Activated CD8-positive, alpha-beta memory T cell treated with anti-CD3 and anti-CD28 coated beads, Interleukin-2, amount 50 U/mL, for 48 hours (primary cell): ENCODE measurements around the gene SNX10.

Source experiments
- DNase-seq: peaks from one replicate; pipeline ENCODE4 v3.0.0-alpha.2; 2020

Gene SNX10

GRCh38 chr7:26337232-26337865 is 45.7 kb downstream of the SNX10 start:
- DNase-seq: no peak

- no peak for DNase-seq
Observed at GRCh38 chr7:26340476-26341018, 48.9 kb downstream of the SNX10 start.

GRCh38 chr7:26343320-26343832 is 51.7 kb downstream of the SNX10 start:
- DNase-seq: no peak

- no peak for DNase-seq
Observed at GRCh38 chr7:26343837-26344236, 52.2 kb downstream of the SNX10 start.

- DNase-seq: no peak
Observed at GRCh38 chr7:26345202-26345601, 53.5 kb downstream of the SNX10 start.

GRCh38 chr7:26345837-26346236 is 54.2 kb downstream of the SNX10 start:
- DNase-seq: no peak

GRCh38 chr7:26346611-26347203 is 55.0 kb downstream of the SNX10 start:
- no peak for DNase-seq

GRCh38 chr7:26348234-26348851 is 56.7 kb downstream of the SNX10 start:
- DNase-seq: no peak

- DNase-seq: no peak
Observed at GRCh38 chr7:26349005-26349915, 57.6 kb downstream of the SNX10 start.

- no peak for DNase-seq
Observed at GRCh38 chr7:26351171-26351570, 59.5 kb downstream of the SNX10 start.

- DNase-seq: no peak
Observed at GRCh38 chr7:26356229-26356628, 64.6 kb downstream of the SNX10 start.

- no peak for DNase-seq
Observed at GRCh38 chr7:26356929-26357798, 65.5 kb downstream of the SNX10 start.

- DNase-seq: no peak
Observed at GRCh38 chr7:26357799-26358151, 66.1 kb downstream of the SNX10 start.

- no peak for DNase-seq
Observed at GRCh38 chr7:26360650-26361049, 69.0 kb downstream of the SNX10 start.

- DNase-seq: no peak
Observed at GRCh38 chr7:26361637-26362036, 70.0 kb downstream of the SNX10 start.

GRCh38 chr7:26363465-26363864 is 71.8 kb downstream of the SNX10 start:
- DNase-seq: no peak

- no peak for DNase-seq
Observed at GRCh38 chr7:26365077-26365900, 73.6 kb downstream of the SNX10 start.

GRCh38 chr7:26365901-26366275 is 74.2 kb downstream of the SNX10 start:
- no peak for DNase-seq

- no peak for DNase-seq
Observed at GRCh38 chr7:26367219-26367711, 75.6 kb downstream of the SNX10 start.

- DNase-seq: no peak
Observed at GRCh38 chr7:26368542-26368941, 76.9 kb downstream of the SNX10 start.

GRCh38 chr7:26369593-26369992 is 77.9 kb downstream of the SNX10 start:
- no peak for DNase-seq
